22Rv1 (cell line): Measurements from ENCODE around the gene HOXC13.

Experiments used
- H3K27ac ChIP-seq: fragments of 450-650 bp; 2 replicates; pipeline ENCODE4 v1.5.1; 2017
- ZFX ChIP-seq: fragments of 450-650 bp; IDR thresholded peaks from 2 replicates; pipeline ENCODE4 v1.6.1; 2017; ENCODE audit warnings: antibody characterized with exemption, borderline replicate concordance
- TF ChIP-seq, protein P1 (sequence below): fragments of 450-650 bp; IDR thresholded peaks from 2 replicates; pipeline ENCODE4 v1.5.1; 2017; ENCODE audit warnings: mild to moderate bottlenecking

The HOXC13 gene

GRCh38 chr12:53924521-53925405, 13.9 kb upstream of the HOXC13 start:
- no peak overlapping the region for H3K27ac ChIP-seq

DNA sequence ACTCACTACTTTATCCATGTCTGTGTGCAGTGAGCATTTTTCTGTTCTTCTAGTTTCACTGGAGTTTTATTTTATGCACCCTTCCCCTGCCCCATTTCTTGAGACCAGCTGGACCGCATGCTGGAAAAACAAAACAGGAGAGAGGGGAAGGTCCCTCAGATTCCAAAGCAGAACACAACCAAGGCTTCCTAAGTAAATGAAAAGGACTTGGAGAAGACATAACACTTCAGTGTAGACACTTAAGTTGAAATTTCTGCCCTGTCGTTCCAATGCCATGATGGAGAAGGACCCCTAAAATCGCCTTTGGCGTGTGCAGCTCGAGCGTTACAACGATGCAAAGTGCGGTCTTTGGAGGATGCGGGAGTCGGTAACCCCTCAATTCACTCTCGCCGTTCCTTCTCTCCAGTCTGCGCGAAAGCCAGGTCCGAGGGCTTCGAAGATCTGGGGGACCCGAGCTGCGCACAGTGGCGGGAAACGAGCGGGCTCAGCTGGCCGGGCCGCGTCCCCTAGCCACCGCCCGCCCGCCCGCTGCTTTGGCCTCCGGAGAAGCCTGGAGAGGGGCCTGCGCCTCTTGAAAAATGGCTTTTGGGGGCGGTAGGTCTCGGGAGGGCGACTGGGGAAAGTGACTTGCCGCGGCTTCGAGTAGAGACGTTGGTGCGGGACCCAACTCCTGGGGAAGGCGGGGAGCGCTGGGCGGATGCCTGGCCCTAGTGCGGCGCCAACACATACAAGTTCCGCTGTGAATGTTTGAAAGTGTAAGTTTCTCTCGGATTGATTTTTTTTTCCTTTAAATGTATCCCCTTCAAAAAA, 11.2 kb upstream of the HOXC13 start:
- TF ChIP-seq, protein P1, sequence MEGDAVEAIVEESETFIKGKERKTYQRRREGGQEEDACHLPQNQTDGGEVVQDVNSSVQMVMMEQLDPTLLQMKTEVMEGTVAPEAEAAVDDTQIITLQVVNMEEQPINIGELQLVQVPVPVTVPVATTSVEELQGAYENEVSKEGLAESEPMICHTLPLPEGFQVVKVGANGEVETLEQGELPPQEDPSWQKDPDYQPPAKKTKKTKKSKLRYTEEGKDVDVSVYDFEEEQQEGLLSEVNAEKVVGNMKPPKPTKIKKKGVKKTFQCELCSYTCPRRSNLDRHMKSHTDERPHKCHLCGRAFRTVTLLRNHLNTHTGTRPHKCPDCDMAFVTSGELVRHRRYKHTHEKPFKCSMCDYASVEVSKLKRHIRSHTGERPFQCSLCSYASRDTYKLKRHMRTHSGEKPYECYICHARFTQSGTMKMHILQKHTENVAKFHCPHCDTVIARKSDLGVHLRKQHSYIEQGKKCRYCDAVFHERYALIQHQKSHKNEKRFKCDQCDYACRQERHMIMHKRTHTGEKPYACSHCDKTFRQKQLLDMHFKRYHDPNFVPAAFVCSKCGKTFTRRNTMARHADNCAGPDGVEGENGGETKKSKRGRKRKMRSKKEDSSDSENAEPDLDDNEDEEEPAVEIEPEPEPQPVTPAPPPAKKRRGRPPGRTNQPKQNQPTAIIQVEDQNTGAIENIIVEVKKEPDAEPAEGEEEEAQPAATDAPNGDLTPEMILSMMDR: no peak
- no peak for TF ChIP-seq ZFX

More at GRCh38 chr12:53924521-53925405, 13.9 kb upstream of the HOXC13 start:
- TF ChIP-seq, protein P1: no peak
- no peak for TF ChIP-seq ZFX

DNA sequence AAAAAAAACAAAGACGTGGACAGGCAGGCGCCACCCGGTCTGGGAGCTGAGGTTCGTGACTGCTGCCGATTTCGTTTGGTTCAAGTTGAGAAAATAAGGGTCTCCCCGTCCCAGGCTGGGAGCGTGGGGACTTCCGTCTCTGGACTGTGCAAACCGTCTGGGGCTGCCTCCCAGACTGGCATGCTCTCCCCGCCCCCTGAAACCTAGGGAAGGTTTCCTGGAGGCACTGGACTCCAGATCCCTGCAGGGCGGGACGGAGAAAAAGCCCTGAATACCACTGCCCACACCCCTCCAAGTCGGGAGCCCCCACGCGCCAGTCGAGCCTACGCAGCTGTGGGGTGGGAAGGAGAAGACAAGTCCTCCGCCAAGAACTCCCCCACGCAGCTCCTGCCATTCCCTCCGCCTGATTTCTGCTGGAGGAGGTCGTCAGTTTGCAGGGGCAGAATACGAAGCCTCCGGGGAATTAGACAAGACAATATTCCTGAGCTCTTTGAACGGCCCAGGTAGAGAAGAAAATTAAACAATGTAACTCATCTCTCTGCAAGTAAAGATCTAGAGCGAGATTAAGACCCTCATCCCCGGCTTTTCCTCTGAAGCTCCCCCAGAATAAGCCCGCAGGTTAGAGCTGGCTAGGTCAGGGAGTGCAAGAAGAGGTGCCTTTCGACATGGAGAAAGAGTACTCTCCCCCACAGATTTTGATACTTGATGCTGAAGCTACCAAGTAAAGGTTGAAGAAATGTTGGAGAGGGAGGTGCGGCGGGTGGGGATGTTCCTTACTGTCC, 10.4 kb upstream of the HOXC13 start:
- TF ChIP-seq, protein P1: no peak
- TF ChIP-seq ZFX: no peak
- no peak overlapping the region for H3K27ac ChIP-seq

More for the DNA sequence above, 11.2 kb upstream of the HOXC13 start:
- H3K27ac ChIP-seq: no peak overlapping the region

DNA sequence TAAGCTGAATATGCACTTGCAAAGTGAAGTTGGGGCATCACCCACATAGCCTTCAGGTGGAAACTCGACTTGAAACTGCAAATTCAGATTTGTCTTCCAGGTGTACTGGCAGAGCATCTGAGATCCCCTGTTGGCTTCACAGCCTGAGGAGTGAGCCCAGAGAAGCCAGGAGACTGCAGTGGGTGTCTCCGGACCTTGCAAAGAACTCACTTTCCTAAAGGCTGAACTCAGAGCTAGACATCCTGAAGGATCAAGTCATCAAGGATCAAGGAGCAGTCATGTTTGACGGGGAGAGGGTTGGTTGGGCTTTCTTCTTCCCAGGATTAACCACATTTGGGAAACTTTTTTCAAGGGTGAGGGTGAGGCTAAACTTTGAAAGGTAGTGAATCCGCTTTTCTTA, 9.1 kb upstream of the HOXC13 start:
- no peak for TF ChIP-seq ZFX
- TF ChIP-seq, protein P1: no peak
- no peak overlapping the region for H3K27ac ChIP-seq

DNA sequence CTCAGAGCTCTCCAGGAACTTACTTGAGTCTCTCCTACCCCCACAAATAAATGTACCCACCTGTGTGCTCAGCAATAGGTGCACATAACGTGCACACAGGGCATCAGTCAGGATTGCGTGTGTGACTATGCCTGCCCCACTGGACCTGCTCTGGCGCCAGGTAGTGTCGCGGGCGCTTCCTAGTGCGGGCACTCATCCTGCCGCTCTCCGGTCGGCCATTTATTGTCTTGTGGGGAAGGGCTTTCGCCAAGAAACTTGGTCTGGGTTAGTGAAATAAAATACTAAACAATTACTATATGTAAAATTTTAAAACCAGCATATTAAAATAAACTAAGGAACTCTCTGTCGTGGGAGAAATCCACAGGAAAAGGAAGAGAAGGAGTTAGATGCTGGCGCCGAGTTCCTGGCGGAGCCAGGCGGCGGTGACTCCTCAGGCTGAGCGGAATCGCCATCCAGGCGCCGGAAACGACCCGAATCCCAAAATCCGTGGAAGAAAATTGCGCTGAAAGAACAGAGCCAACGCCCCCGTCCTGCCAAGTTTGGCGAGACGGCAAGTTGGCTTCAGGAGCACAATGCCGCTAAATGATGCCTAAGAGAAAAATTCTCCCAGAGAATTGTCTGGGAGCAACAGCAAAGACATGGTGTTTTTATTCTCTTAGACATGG, 7.9 kb upstream of the HOXC13 start:
- no peak overlapping the region for H3K27ac ChIP-seq
- TF ChIP-seq, protein P1: no peak
- no peak for TF ChIP-seq ZFX

DNA sequence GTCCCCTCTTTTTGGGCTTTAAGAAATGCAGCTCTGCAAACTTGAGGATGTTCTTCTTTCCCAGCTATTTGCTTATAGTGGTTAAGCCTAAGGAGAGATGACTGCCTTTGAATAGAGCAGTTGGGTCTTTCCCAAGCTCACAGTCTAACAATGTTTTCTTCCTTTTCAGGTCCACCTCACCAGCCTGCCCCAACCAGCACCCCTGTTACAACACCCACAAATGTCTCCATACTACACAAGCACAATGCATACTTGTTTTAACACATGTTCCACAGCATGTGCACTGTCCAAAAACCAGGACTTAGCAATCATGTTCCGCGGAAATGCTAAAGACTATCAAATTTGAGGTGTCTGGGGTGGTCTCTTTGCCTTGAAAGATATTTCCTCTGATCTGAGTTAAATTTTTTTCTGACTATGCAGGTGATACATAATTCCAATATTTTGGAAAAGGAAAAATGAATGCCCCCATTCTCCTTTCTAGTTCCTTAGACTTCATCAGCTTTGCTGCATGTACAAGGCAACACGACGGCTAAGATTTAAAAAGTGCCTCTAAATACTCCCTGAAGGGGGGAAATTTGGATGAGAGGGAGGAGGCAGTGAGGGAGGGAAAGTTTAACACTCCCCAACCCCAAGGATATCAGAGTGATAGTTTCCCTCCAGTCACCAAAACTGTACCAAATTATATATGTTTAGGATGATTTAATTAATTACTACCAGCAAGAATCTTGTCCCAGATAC, 6.6 kb upstream of the HOXC13 start:
- H3K27ac ChIP-seq: no peak overlapping the region
- TF ChIP-seq ZFX: no peak
- TF ChIP-seq, protein P1: no peak
